HL-60 (cell line): ENCODE measurements around the gene MEAK7.

Source experiments
- DNase-seq, 2 experiments: peaks; one replicate each; pipeline ENCODE4 v3.0.0-alpha.2; 2010 to 2020; ENCODE audit warnings: low read depth in 1 of 2, low spot score in 1 of 2
- H3K27ac ChIP-seq: fragments of 250-450 bp; sonication (Bioruptor Pico); replicated peaks from 2 replicates; pipeline ENCODE4 v1.5.1; 2020; ENCODE audit warnings: mild to moderate bottlenecking, moderate library complexity
- H3K27me3 ChIP-seq: fragments of 250-450 bp; sonication (Bioruptor Pico); 2 replicates; pipeline ENCODE4 v1.5.1; 2021; ENCODE audit warnings: mild to moderate bottlenecking, moderate library complexity; ENCODE audit not compliant: insufficient read depth, poor library complexity, severe bottlenecking
- H3K4me3 ChIP-seq: replicated peaks from 2 replicates; pipeline ENCODE4 v1.5.1; 2011; ENCODE audit warnings: mild to moderate bottlenecking, control low read depth, low read length; ENCODE audit not compliant: insufficient read depth
- GABPA ChIP-seq: IDR thresholded peaks from 2 replicates; pipeline ENCODE4 v1.6.1; 2012; ENCODE audit warnings: low read depth
- POLR2AphosphoS5 ChIP-seq: IDR thresholded peaks from 2 replicates; pipeline ENCODE4 v1.6.1; 2012; ENCODE audit warnings: low read depth
- SPI1 ChIP-seq: IDR thresholded peaks from 2 replicates; pipeline ENCODE4 v1.6.1; 2012; ENCODE audit warnings: low read depth, mild to moderate bottlenecking, borderline replicate concordance
- TF ChIP-seq, protein P1 (sequence below): IDR thresholded peaks from one replicate; pipeline ENCODE4 v1.5.1; 2011; ENCODE audit warnings: low read length, control low read depth, inconsistent platforms; ENCODE audit not compliant: insufficient read depth
- TF ChIP-seq, protein P2 (sequence below): IDR thresholded peaks from 2 replicates; pipeline ENCODE4 v1.6.1; 2012; ENCODE audit warnings: low read depth; ENCODE audit not compliant: insufficient replicate concordance

Gene MEAK7

GRCh38 chr16:84532855-84533486 lies 28.5 kb upstream of the MEAK7 start:
- no peak for TF ChIP-seq SPI1
- no peak for TF ChIP-seq POLR2AphosphoS5
- TF ChIP-seq, protein P1, sequence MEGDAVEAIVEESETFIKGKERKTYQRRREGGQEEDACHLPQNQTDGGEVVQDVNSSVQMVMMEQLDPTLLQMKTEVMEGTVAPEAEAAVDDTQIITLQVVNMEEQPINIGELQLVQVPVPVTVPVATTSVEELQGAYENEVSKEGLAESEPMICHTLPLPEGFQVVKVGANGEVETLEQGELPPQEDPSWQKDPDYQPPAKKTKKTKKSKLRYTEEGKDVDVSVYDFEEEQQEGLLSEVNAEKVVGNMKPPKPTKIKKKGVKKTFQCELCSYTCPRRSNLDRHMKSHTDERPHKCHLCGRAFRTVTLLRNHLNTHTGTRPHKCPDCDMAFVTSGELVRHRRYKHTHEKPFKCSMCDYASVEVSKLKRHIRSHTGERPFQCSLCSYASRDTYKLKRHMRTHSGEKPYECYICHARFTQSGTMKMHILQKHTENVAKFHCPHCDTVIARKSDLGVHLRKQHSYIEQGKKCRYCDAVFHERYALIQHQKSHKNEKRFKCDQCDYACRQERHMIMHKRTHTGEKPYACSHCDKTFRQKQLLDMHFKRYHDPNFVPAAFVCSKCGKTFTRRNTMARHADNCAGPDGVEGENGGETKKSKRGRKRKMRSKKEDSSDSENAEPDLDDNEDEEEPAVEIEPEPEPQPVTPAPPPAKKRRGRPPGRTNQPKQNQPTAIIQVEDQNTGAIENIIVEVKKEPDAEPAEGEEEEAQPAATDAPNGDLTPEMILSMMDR: no peak
- no peak for TF ChIP-seq GABPA
- TF ChIP-seq, protein P2, sequence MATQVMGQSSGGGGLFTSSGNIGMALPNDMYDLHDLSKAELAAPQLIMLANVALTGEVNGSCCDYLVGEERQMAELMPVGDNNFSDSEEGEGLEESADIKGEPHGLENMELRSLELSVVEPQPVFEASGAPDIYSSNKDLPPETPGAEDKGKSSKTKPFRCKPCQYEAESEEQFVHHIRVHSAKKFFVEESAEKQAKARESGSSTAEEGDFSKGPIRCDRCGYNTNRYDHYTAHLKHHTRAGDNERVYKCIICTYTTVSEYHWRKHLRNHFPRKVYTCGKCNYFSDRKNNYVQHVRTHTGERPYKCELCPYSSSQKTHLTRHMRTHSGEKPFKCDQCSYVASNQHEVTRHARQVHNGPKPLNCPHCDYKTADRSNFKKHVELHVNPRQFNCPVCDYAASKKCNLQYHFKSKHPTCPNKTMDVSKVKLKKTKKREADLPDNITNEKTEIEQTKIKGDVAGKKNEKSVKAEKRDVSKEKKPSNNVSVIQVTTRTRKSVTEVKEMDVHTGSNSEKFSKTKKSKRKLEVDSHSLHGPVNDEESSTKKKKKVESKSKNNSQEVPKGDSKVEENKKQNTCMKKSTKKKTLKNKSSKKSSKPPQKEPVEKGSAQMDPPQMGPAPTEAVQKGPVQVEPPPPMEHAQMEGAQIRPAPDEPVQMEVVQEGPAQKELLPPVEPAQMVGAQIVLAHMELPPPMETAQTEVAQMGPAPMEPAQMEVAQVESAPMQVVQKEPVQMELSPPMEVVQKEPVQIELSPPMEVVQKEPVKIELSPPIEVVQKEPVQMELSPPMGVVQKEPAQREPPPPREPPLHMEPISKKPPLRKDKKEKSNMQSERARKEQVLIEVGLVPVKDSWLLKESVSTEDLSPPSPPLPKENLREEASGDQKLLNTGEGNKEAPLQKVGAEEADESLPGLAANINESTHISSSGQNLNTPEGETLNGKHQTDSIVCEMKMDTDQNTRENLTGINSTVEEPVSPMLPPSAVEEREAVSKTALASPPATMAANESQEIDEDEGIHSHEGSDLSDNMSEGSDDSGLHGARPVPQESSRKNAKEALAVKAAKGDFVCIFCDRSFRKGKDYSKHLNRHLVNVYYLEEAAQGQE: no peak
- Histone ChIP-seq H3K27ac (no peak overlapping the region), H3K4me3 (no peak overlapping the region), H3K27me3 (no peaks in the 10 kb centered on the region)
- DNase-seq: no peak

DNA sequence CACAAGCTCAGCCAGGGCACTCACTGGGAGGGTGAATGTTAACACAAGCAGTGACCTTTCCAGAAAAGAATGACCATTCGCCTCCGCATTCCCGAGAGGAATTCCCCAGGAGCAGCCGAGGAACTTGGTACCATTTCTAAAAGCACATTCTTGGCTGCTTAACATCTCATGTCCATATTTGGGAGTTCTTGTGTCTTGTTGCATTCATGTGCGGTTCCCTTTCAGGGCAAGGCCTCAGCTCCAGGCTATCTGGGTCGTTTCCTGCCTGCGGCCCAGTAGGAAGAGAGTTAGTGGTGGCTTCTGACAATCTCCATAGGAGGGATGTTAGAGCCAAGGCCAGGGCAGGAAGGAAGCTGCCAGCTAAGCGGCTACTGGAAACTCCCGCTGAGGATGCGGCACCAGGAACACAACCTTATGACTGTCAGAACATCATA lies 27.8 kb upstream of the MEAK7 start:
- H3K27me3 ChIP-seq: no peaks in the 10 kb centered on the region
- H3K27ac ChIP-seq: no peak overlapping the region
- TF ChIP-seq, protein P1: no peak
- TF ChIP-seq, protein P2: no peak
- no peak for TF ChIP-seq POLR2AphosphoS5
- no peak for TF ChIP-seq GABPA
- TF ChIP-seq SPI1: no peak
- no peak for DNase-seq
- H3K4me3 ChIP-seq: no peak overlapping the region

DNA sequence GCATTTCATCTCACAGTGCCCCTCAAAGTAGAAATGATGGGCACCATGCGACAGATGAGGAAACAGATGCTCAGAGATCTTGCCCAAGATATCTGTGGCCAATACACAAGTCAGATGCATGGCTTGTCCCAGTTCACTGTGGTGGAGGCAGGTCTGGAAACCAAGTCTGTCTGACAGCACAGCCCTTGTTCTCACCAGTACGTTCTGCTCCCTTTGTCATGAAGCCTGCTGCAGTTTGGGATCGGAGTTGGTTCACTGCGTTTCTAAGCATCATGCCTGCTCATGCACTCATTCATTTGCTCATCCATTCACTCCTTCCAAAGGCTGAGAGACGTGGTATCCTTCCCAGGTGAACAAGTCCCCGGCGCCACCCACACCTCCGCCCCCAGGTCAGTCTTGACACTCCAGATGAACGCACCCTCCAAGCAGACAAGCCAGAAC lies 27.2 kb upstream of the MEAK7 start:
- TF ChIP-seq, protein P2: no peak
- TF ChIP-seq SPI1: no peak
- TF ChIP-seq POLR2AphosphoS5: no peak
- TF ChIP-seq, protein P1: no peak
- no peaks in the 10 kb centered on the region for H3K27me3 ChIP-seq
- H3K27ac ChIP-seq: no peak overlapping the region
- H3K4me3 ChIP-seq: no peak overlapping the region
- no peak for DNase-seq
